ENCODE results near the gene PSRC1. TPM values are rescaled to one million over a fixed set of nuclear protein-coding genes. Genes with fewer than 3 reads are reported as not detected.

PSRC1 gene
- total RNA-seq, 1 donor from 2014 or later = 1.1 TPM

Other genes with a start within 250 kb of the PSRC1 start
- gene WDR47, start 241.0 kb downstream of the PSRC1 start, total RNA-seq = 16.8 and 21.0 TPM in 2 replicates
- gene TAF13, start 207.1 kb downstream of the PSRC1 start, total RNA-seq = 96.9 and 157 TPM in 2 replicates
- 52.7 and 56.3 TPM in 2 replicates for gene TMEM167B, start 192.4 kb downstream of the PSRC1 start, total RNA-seq
- gene ELAPOR1, start 169.0 kb downstream of the PSRC1 start, total RNA-seq = under 0.01 TPM in 1 of 2 replicates, not detected in the other
- gene SARS1, start 69.2 kb downstream of the PSRC1 start, total RNA-seq = 521 and 572 TPM in 2 replicates
- gene CELSR2, start 33.6 kb downstream of the PSRC1 start, total RNA-seq = 9.2 and 30.6 TPM in 2 replicates
- 0.26 TPM in 1 of 2 replicates, not detected in the other for gene MYBPHL, start 23.9 kb upstream of the PSRC1 start, total RNA-seq
- gene SORT1, start 114.8 kb upstream of the PSRC1 start, total RNA-seq = 7.9 and 31.1 TPM in 2 replicates
- gene PSMA5, start 143.3 kb upstream of the PSRC1 start, total RNA-seq = 31.0 and 42.9 TPM in 2 replicates
- gene SYPL2, start 183.4 kb upstream of the PSRC1 start, total RNA-seq = not detected in 2 replicates
- 0.64 and 1.3 TPM in 2 replicates for gene ATXN7L2, start 200.8 kb upstream of the PSRC1 start, total RNA-seq
- gene CYB561D1, start 210.9 kb upstream of the PSRC1 start, total RNA-seq = 5.0 and 8.1 TPM in 2 replicates
- gene AMIGO1, start 226.6 kb upstream of the PSRC1 start, total RNA-seq = 0.13 and 0.26 TPM in 2 replicates